Activated gamma-delta T cell (primary cell): ENCODE results near the gene ATG7.
"Not testable (repeated sequence)": the region's sequence is repeated elsewhere in the genome, so short reads cannot be mapped to it uniquely, and the experiment has no call there.

Source experiments
- DNase-seq: peaks from one replicate; lab custom pipeline; 2025; lab: John Stamatoyannopoulos, UW

ATG7 gene

GRCh38 chr3:11385891-11386290 is 113.7 kb downstream of the ATG7 start:
- DNase-seq, result no peak

GRCh38 chr3:11386465-11387113 is 114.4 kb downstream of the ATG7 start:
- no peak for DNase-seq

GRCh38 chr3:11389386-11390268 is 117.4 kb downstream of the ATG7 start:
- DNase-seq, result no peak

- DNase-seq, result no peak
These were observed 118.4 kb downstream of the ATG7 start for GRCh38 chr3:11390411-11391131.

GRCh38 chr3:11391174-11391879 is 119.1 kb downstream of the ATG7 start:
- no peak for DNase-seq

GRCh38 chr3:11392014-11392859 is 120.0 kb downstream of the ATG7 start:
- DNase-seq, result no peak

- no peak for DNase-seq
These were observed 120.6 kb downstream of the ATG7 start for GRCh38 chr3:11392860-11393114.

GRCh38 chr3:11393401-11393800 is 121.2 kb downstream of the ATG7 start:
- no peak for DNase-seq

GRCh38 chr3:11394392-11394791 is 122.2 kb downstream of the ATG7 start:
- DNase-seq, result no peak

GRCh38 chr3:11400213-11400612 is 128.0 kb downstream of the ATG7 start:
- DNase-seq, result no peak

- no peak for DNase-seq
These were observed 129.2 kb downstream of the ATG7 start for GRCh38 chr3:11401434-11401833.

- no peak for DNase-seq
These were observed 133.1 kb downstream of the ATG7 start for GRCh38 chr3:11405323-11405722.

GRCh38 chr3:11407644-11408043 is 135.4 kb downstream of the ATG7 start:
- no peak for DNase-seq

GRCh38 chr3:11408324-11408859 is 136.2 kb downstream of the ATG7 start:
- not testable (repeated sequence) for DNase-seq

GRCh38 chr3:11410564-11410963 is 138.4 kb downstream of the ATG7 start:
- DNase-seq, result no peak

- DNase-seq, result no peak
These were observed 139.8 kb downstream of the ATG7 start for GRCh38 chr3:11411956-11412355.

- DNase-seq, result no peak
These were observed 140.9 kb downstream of the ATG7 start for GRCh38 chr3:11413071-11413470.

GRCh38 chr3:11415099-11415498 is 142.9 kb downstream of the ATG7 start:
- no peak for DNase-seq

- no peak for DNase-seq
These were observed 147.9 kb downstream of the ATG7 start for GRCh38 chr3:11420066-11420465.

GRCh38 chr3:11422291-11422690 is 150.1 kb downstream of the ATG7 start:
- no peak for DNase-seq

- DNase-seq, result no peak
These were observed 151.7 kb downstream of the ATG7 start for GRCh38 chr3:11423868-11424267.
